Measurements from ENCODE around the gene FIG4. TPM values are rescaled to one million over a fixed set of nuclear protein-coding genes. Genes with fewer than 3 reads are reported as not detected.
"Not testable (repeated sequence)": the region's sequence is repeated elsewhere in the genome, so short reads cannot be mapped to it uniquely, and the experiment has no call there.

FIG4 gene
- total RNA-seq, 4 donors from 2014 or later = 14.7 to 23.9 (median 18.1) TPM

DNA sequence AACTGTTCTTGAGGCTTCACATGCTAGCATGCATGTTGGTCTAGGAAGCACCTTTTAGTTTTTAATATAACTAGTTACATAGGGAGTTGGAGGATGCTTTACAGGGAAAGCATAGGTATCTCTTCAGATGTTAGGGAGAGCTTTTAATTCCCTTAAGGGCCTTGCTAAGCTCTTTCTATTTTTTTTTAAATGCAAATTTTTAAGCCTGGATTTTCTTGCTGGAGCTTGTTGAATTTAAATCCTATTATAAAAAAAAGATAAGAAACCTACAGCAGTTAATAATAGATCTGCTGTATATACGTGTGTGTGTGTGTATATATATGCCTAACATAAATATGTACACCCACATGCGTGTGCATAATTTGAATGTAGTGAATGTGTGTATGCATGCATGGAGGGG, 79.0 kb downstream of the FIG4 start:
- DNase-seq = no peak
- TF ChIP-seq CTCF (IDR thresholded peaks at IDR 0.05) (no peak), POLR2A (IDR thresholded peaks at IDR 0.05) (no peak)
- H3K27me3 ChIP-seq = no peaks in the 10 kb centered on the region
- H3K27ac ChIP-seq = no peak overlapping the region
- no peaks in the 10 kb centered on the region for H3K9me3 ChIP-seq
- H3K4me1 ChIP-seq = no peaks in the 10 kb centered on the region
- H3K36me3 ChIP-seq = peaks cover 0 to 19% (median 0%) of the 10 kb centered on the region in 3 donors
- no peak overlapping the region for H3K4me3 ChIP-seq

DNA sequence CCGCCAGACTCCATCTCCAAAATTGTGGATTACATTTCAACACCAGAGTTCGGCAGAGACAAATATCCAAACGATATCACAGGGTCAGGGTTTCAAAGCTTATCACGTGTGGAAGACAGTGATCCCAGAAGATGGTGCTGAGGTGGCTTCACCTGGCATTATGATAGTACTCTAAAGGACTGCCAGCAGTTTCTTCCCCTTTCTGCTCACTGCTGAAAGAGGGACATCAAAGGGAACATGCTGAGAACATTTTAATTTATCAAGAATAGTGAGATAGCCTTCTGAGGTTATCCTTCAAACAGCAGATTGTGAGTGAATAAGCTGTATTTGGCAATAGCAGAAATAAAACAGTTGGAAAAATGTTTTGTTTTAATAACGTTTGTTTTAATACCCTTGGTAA, 79.7 kb downstream of the FIG4 start:
- Histone ChIP-seq H3K27ac (no peak overlapping the region), H3K4me3 (no peak overlapping the region), H3K36me3 (peaks cover 0 to 19% (median 0%) of the 10 kb centered on the region in 3 donors), H3K4me1 (no peaks in the 10 kb centered on the region), H3K9me3 (no peaks in the 10 kb centered on the region), H3K27me3 (no peaks in the 10 kb centered on the region)
- DNase-seq = no peak
- TF ChIP-seq CTCF (IDR thresholded peaks at IDR 0.05) (no peak), POLR2A (IDR thresholded peaks at IDR 0.05) (no peak)

DNA sequence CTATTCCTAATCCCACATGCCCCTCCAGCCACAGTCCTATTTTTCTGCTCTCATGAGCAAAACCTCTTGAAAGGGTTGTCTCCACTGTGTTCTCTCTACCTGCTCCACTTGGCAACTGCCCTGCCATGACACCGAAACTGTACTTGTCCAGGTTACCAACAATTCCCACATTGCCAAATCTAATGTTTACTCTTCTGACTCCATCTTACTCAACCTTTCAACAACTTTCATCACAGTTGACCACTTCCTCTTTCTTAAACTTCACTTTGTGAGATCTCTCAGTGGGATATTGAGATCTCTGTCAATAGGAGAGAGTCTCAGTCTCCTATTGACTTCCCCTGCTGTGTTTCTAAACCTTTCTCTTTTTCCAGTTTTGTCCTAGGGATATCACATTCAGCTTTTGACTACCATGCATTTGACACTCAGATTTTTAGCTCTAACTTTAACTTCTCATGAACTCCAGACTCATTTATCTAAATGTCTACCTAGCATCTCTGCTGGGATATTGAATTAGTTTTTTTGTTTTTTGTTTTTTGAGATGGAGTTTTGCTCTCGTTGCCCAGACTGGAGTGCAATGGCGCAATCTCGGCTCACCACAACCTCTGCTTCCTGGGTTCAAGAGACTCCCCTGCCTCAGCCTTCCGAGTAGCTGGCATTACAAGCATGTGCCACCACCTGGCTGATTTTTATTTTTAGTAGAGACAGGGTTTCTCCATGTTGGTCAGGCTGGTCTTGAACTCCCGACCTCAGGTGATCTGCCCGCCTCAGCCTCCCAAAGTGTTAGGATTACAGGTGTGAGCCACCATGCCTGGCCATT, 81.1 kb downstream of the FIG4 start:
- H3K9me3 ChIP-seq, DNase-seq, H3K27me3 ChIP-seq, H3K27ac ChIP-seq, H3K4me1 ChIP-seq, H3K4me3 ChIP-seq: not testable (repeated sequence)
- H3K36me3 ChIP-seq = peaks cover 0 to 13% (median 0%) of the 10 kb centered on the region in 3 donors

GRCh38 chr6:109772883-109773431, 81.9 kb downstream of the FIG4 start:
- H3K9me3 ChIP-seq = no peaks in the 10 kb centered on the region
- no peaks in the 10 kb centered on the region for H3K4me1 ChIP-seq
- no peak overlapping the region for H3K27ac ChIP-seq
- no peak for DNase-seq
- no peak overlapping the region for H3K4me3 ChIP-seq
- peaks cover 0 to 5% (median 0%) of the 10 kb centered on the region in 3 donors for H3K36me3 ChIP-seq
- TF ChIP-seq POLR2A (IDR thresholded peaks at IDR 0.05) = no peak
- no peak for TF ChIP-seq CTCF (IDR thresholded peaks at IDR 0.05)
- no peaks in the 10 kb centered on the region for H3K27me3 ChIP-seq

- Histone ChIP-seq H3K27ac (no peak overlapping the region), H3K36me3 (peaks cover 0 to 5% (median 0%) of the 10 kb centered on the region in 3 donors), H3K4me1 (no peaks in the 10 kb centered on the region), H3K9me3 (no peaks in the 10 kb centered on the region), H3K4me3 (no peak overlapping the region), H3K27me3 (no peaks in the 10 kb centered on the region)
- no peak for DNase-seq
- TF ChIP-seq POLR2A (IDR thresholded peaks at IDR 0.05) = no peak
- TF ChIP-seq CTCF (IDR thresholded peaks at IDR 0.05) = no peak
Measured at GRCh38 chr6:109781001-109781400, 89.9 kb downstream of the FIG4 start.

DNA sequence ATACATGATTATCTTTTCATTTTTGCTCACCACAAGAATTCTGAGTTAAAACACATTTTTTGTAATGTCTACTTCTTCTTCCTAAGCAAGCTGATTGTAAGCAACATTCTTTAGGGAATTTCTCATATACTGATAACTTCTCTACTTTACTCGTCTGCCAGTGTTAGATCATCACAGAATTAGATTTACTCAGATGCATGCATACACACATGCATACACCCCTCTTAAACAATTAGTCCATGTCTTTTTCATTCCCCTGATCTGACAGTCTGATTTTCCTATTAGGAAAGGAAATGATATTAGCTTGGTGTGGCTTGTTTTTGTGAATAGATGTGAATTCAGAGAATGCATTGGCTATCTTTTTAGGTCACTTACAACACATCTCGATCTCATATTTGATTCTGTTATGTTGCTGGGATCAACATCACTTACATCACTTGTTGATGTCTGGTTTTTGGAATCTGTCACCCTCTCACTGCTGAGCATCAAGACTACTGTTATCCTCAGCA, 91.4 kb downstream of the FIG4 start:
- Histone ChIP-seq H3K9me3 (no peaks in the 10 kb centered on the region), H3K27ac (no peak overlapping the region), H3K36me3 (peaks cover 0 to 6% (median 0%) of the 10 kb centered on the region in 3 donors), H3K4me1 (no peaks in the 10 kb centered on the region), H3K27me3 (no peaks in the 10 kb centered on the region), H3K4me3 (no peak overlapping the region)
- DNase-seq = no peak
- TF ChIP-seq CTCF (IDR thresholded peaks at IDR 0.05) = no peak
- TF ChIP-seq POLR2A (IDR thresholded peaks at IDR 0.05) = no peak

Data from Peyer's patch (tissue), 4 donors.